ENCODE data around the gene DOCK3.
"Not testable (repeated sequence)": the region's sequence is repeated elsewhere in the genome, so short reads cannot be mapped to it uniquely, and the experiment has no call there.

GRCh38 chr3:50665841-50666115 lies 8.9 kb upstream of the DOCK3 start:
- TF ChIP-seq CTCF (conservative IDR thresholded peaks at IDR 0.05 in 1 of 2, IDR thresholded peaks at IDR 0.05 in 1 of 2; ENCODE audit: extremely low read depth in 1 of 2, insufficient read depth in 1 of 2, low read depth in 1 of 2, low read length in 2 of 2); EZH2 (IDR thresholded peaks at IDR 0.05; ENCODE audit: borderline replicate concordance, low read length): not testable (repeated sequence)

Data from mammary epithelial cell (primary cell).